Trophoblast cell (in vitro differentiated cells and primary cell): Measurements from ENCODE around the gene USF3.

ENCODE experiments used
- DNase-seq, 2 donors: peaks; one replicate each; pipeline ENCODE4 v3.0.0-alpha.2; 2016
- H2AFZ ChIP-seq: 2 replicates; pipeline ENCODE4 v1.6.1; 2013; ENCODE audit warnings: low read length, moderate library complexity, mild to moderate bottlenecking; ENCODE audit not compliant: insufficient read depth, poor library complexity
- H2AK5ac ChIP-seq: 2 replicates; pipeline ENCODE4 v1.6.1; 2013; ENCODE audit warnings: mild to moderate bottlenecking, low read length
- H2BK120ac ChIP-seq: 2 replicates; pipeline ENCODE4 v1.6.1; 2013; ENCODE audit warnings: low read length, mild to moderate bottlenecking, moderate library complexity; ENCODE audit not compliant: insufficient read depth, poor library complexity
- H2BK12ac ChIP-seq: 2 replicates; pipeline ENCODE4 v1.6.1; 2013; ENCODE audit warnings: mild to moderate bottlenecking, low read length, moderate library complexity
- H2BK5ac ChIP-seq: 2 replicates; pipeline ENCODE4 v1.6.1; 2013; ENCODE audit warnings: low read length, low read depth, moderate library complexity, mild to moderate bottlenecking; ENCODE audit not compliant: poor library complexity
- H3K14ac ChIP-seq: 2 replicates; pipeline ENCODE4 v1.6.1; 2013; ENCODE audit warnings: mild to moderate bottlenecking, low read length
- H3K18ac ChIP-seq: 2 replicates; pipeline ENCODE4 v1.6.1; 2013; ENCODE audit warnings: mild to moderate bottlenecking, low read length
- H3K23ac ChIP-seq: 2 replicates; pipeline ENCODE4 v1.6.1; 2013; ENCODE audit warnings: low read length
- H3K27ac ChIP-seq: 2 replicates; pipeline ENCODE4 v1.5.1; 2013; ENCODE audit warnings: low read depth, mild to moderate bottlenecking, inconsistent platforms, low read length, moderate library complexity
- H3K27me3 ChIP-seq: 2 replicates; pipeline ENCODE4 v1.6.1; 2013; ENCODE audit warnings: inconsistent platforms, mild to moderate bottlenecking, low read length, moderate library complexity; ENCODE audit not compliant: insufficient read depth
- H3K36me3 ChIP-seq, 2 experiments: 1 replicate in 1 of 2; 2 replicates in 1 of 2; pipeline ENCODE4 v1.6.1; 2013; ENCODE audit warnings: low read length in 2 of 2, mild to moderate bottlenecking in 2 of 2, moderate library complexity in 1 of 2; ENCODE audit not compliant: insufficient read depth in 2 of 2, control insufficient read depth in 1 of 2
- H3K4ac ChIP-seq: 2 replicates; pipeline ENCODE4 v1.6.1; 2013; ENCODE audit warnings: low read depth, mild to moderate bottlenecking, low read length, moderate library complexity
- H3K4me1 ChIP-seq, 2 experiments: 1 replicate in 1 of 2; 2 replicates in 1 of 2; pipeline ENCODE4 v1.6.1; 2013; ENCODE audit warnings: low read length in 2 of 2, mild to moderate bottlenecking in 2 of 2, moderate library complexity in 1 of 2; ENCODE audit not compliant: insufficient read depth in 2 of 2, control insufficient read depth in 1 of 2
- H3K4me2 ChIP-seq: 2 replicates; pipeline ENCODE4 v1.6.1; 2013; ENCODE audit warnings: inconsistent platforms, mild to moderate bottlenecking, low read length, moderate library complexity
- H3K4me3 ChIP-seq: 2 replicates; pipeline ENCODE4 v1.5.1; 2013; ENCODE audit warnings: mild to moderate bottlenecking, low read depth, low read length, inconsistent platforms
- H3K79me1 ChIP-seq: one replicate; pipeline ENCODE4 v1.6.1; 2013; ENCODE audit warnings: low read length
- H3K79me2 ChIP-seq: 2 replicates; pipeline ENCODE4 v1.6.1; 2013; ENCODE audit warnings: low read length, mild to moderate bottlenecking; ENCODE audit not compliant: control insufficient read depth, insufficient read depth, poor library complexity
- H3K9ac ChIP-seq: 2 replicates; pipeline ENCODE4 v1.6.1; 2013; ENCODE audit warnings: mild to moderate bottlenecking, low read length
- H3K9me3 ChIP-seq: 2 replicates; pipeline ENCODE4 v1.6.1; 2013; ENCODE audit warnings: low read depth, mild to moderate bottlenecking, control low read depth, inconsistent platforms, low read length; ENCODE audit not compliant: insufficient read depth
- H4K12ac ChIP-seq: 2 replicates; pipeline ENCODE4 v1.6.1; 2013; ENCODE audit warnings: low read depth, mild to moderate bottlenecking, low read length, moderate library complexity
- H4K8ac ChIP-seq: 2 replicates; pipeline ENCODE4 v1.6.1; 2013; ENCODE audit warnings: low read depth, mild to moderate bottlenecking, low read length, moderate library complexity
- H4K91ac ChIP-seq: one replicate; pipeline ENCODE4 v1.6.1; 2013; ENCODE audit warnings: low read depth, mild to moderate bottlenecking, low read length, moderate library complexity
- WGBS: extraction: QIAGEN DNeasy Blood & Tissue Kit; methylation state at CpG from one replicate; pipeline ENCODE4 v1.1.7; 2013; ENCODE audit warnings: missing lambda C conversion rate; ENCODE audit not compliant: insufficient read length, insufficient coverage; ENCODE audit errors: extremely low coverage; 5-methylcytosine and 5-hydroxymethylcytosine counted together

Gene USF3

GRCh38 chr3:113690482-113690881 is 6.0 kb downstream of the USF3 start:
- Histone ChIP-seq H4K91ac (no peak overlapping the region), H3K14ac (no peak overlapping the region), H3K9ac (no peak overlapping the region), H2BK5ac (no peak overlapping the region), H3K79me2 (no peaks in the 10 kb centered on the region), H2AK5ac (no peak overlapping the region), H3K4ac (no peak overlapping the region), H4K12ac (no peak overlapping the region), H3K27me3 (no peaks in the 10 kb centered on the region), H4K8ac (no peak overlapping the region), H3K4me3 (no peak overlapping the region), H3K79me1 (peaks cover 2% of the 10 kb centered on the region), H3K18ac (no peak overlapping the region), H3K9me3 (no peaks in the 10 kb centered on the region), H2BK12ac (no peak overlapping the region), H3K4me2 (no peak overlapping the region), H3K23ac (no peak overlapping the region), H3K36me3 (no peaks in the 10 kb centered on the region), H3K27ac (no peak overlapping the region), H3K4me1 (peaks cover 9 to 12% of the 10 kb centered on the region in 2 experiments), H2AFZ (no peak overlapping the region), H2BK120ac (no peak overlapping the region)
- WGBS, result 100% methylated on average over 1 of the region's 3 CpGs
- no peak for DNase-seq

GRCh38 chr3:113685956-113686721 is 10.3 kb downstream of the USF3 start:
- no peak overlapping the region for H3K4ac ChIP-seq
- no peaks in the 10 kb centered on the region for H3K36me3 ChIP-seq
- no peak overlapping the region for H4K91ac ChIP-seq
- no peak overlapping the region for H2AFZ ChIP-seq
- H3K9ac ChIP-seq, result no peak overlapping the region
- no peaks in the 10 kb centered on the region for H3K27me3 ChIP-seq
- DNase-seq, result peak; percentile 32 to 46
- no peak overlapping the region for H2BK12ac ChIP-seq
- no peaks in the 10 kb centered on the region for H3K79me2 ChIP-seq
- H2AK5ac ChIP-seq, result no peak overlapping the region
- WGBS, result no CpG with 5 or more reads among the region's 2 CpGs
- peak overlapping the region; percentile 25 for H3K18ac ChIP-seq
- no peaks in the 10 kb centered on the region for H3K9me3 ChIP-seq
- H4K12ac ChIP-seq, result no peak overlapping the region
- no peak overlapping the region for H4K8ac ChIP-seq
- peaks cover 8 to 10% of the 10 kb centered on the region in 2 experiments for H3K4me1 ChIP-seq
- H3K4me3 ChIP-seq, result no peak overlapping the region
- H3K23ac ChIP-seq, result no peak overlapping the region
- H3K27ac ChIP-seq, result peak overlapping the region; percentile 23
- peak overlapping the region; percentile 3 for H3K4me2 ChIP-seq
- no peak overlapping the region for H3K14ac ChIP-seq
- peaks cover 2% of the 10 kb centered on the region for H3K79me1 ChIP-seq
- no peak overlapping the region for H2BK120ac ChIP-seq
- H2BK5ac ChIP-seq, result no peak overlapping the region

GRCh38 chr3:113685124-113685523 is 11.3 kb downstream of the USF3 start:
- no peak overlapping the region for H2BK12ac ChIP-seq
- no peaks in the 10 kb centered on the region for H3K36me3 ChIP-seq
- WGBS, result no CpG with 5 or more reads among the region's 5 CpGs

GRCh38 chr3:113684271-113684819 is 12.1 kb downstream of the USF3 start:
- H2BK12ac ChIP-seq, result no peak overlapping the region
- H3K36me3 ChIP-seq, result no peaks in the 10 kb centered on the region
- no peak overlapping the region for H2BK120ac ChIP-seq
- H4K91ac ChIP-seq, result no peak overlapping the region
- no peak overlapping the region for H3K4me2 ChIP-seq
- no peak overlapping the region for H3K14ac ChIP-seq
- H3K9me3 ChIP-seq, result no peaks in the 10 kb centered on the region
- peaks cover 2% of the 10 kb centered on the region for H3K79me1 ChIP-seq
- H4K12ac ChIP-seq, result no peak overlapping the region
- no CpG with 5 or more reads among the region's 3 CpGs for WGBS
- peaks cover 8 to 10% of the 10 kb centered on the region in 2 experiments for H3K4me1 ChIP-seq
- no peak overlapping the region for H3K27ac ChIP-seq
- H2AFZ ChIP-seq, result no peak overlapping the region
- no peak for DNase-seq
- no peak overlapping the region for H3K9ac ChIP-seq
- no peak overlapping the region for H3K4ac ChIP-seq
- no peak overlapping the region for H2AK5ac ChIP-seq
- H2BK5ac ChIP-seq, result no peak overlapping the region
- no peaks in the 10 kb centered on the region for H3K79me2 ChIP-seq
- H3K18ac ChIP-seq, result no peak overlapping the region
- H3K4me3 ChIP-seq, result no peak overlapping the region
- no peak overlapping the region for H3K23ac ChIP-seq
- no peak overlapping the region for H4K8ac ChIP-seq
- no peaks in the 10 kb centered on the region for H3K27me3 ChIP-seq

More at GRCh38 chr3:113685124-113685523, 11.3 kb downstream of the USF3 start:
- Histone ChIP-seq H3K4me3 (no peak overlapping the region), H4K12ac (no peak overlapping the region), H2AFZ (no peak overlapping the region), H3K4ac (no peak overlapping the region), H3K79me1 (peaks cover 2% of the 10 kb centered on the region), H3K18ac (no peak overlapping the region), H3K14ac (no peak overlapping the region), H3K4me1 (peaks cover 8 to 10% of the 10 kb centered on the region in 2 experiments), H2BK5ac (no peak overlapping the region), H4K8ac (no peak overlapping the region), H2AK5ac (no peak overlapping the region), H3K9me3 (no peaks in the 10 kb centered on the region), H4K91ac (no peak overlapping the region), H3K23ac (no peak overlapping the region), H3K9ac (no peak overlapping the region), H3K27ac (no peak overlapping the region), H3K4me2 (no peak overlapping the region), H3K79me2 (no peaks in the 10 kb centered on the region), H2BK120ac (no peak overlapping the region), H3K27me3 (no peaks in the 10 kb centered on the region)
- DNase-seq, result peak; percentile 32 to 43
